ENCODE measurements around the gene TCTN1.

The TCTN1 gene

DNA sequence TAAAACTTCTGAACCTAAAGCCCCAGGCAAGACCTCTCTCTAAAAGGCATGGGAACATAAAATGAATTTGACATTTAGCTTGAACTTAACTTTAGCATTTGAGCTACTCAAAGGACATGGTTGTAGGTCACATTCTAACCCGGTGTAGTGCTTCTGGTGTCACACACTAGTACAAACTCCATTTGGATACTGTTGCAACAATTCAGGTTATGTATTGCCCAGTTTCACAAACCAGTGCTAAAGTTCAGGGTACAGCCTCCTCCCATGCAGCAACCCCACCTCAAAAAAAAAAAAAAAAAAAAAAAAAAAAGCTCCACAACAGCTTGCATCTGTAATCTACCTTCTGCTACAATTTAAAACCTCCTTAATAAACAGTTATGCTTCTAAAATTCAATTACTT is 38.6 kb upstream of the TCTN1 start:
- Histone ChIP-seq H3K36me3 (ENCODE audit: control insufficient read depth, insufficient read depth, low read length) (peaks cover 3% of the 10 kb centered on the region), H3K9me3 (ENCODE audit: control insufficient read depth, low read length) (no peaks in the 10 kb centered on the region), H3K4me3 (ENCODE audit: insufficient read depth, low read depth, low read length, poor library complexity, severe bottlenecking) (no peak overlapping the region), H3K27me3 (replicated peaks; ENCODE audit: control insufficient read depth, insufficient read depth, low read length, poor library complexity, severe bottlenecking) (no peaks in the 10 kb centered on the region), H3K27ac (ENCODE audit: insufficient read depth, low read length, poor library complexity, severe bottlenecking) (no peak overlapping the region), H3K4me1 (ENCODE audit: control insufficient read depth, insufficient read depth, low read length, poor library complexity, severe bottlenecking) (peaks cover 16% of the 10 kb centered on the region)
- DNase-seq = no peak

DNA sequence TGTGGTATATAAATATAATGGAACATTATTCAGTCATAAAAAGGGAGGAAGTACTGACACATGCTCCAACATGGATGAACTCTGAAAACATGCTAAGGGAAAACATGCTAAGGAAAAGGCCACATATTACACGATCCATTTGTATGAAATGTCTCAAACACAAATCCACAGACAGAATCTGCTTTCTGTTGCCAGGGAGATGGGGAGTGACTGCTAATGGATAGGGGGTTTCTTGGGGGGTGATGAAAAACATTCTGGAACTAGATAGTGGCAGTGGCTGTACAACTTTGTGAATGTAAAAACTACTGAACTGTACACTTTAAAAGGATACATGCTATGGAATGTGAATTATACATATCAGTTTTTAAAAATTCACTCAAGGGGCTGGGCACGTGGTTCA is 37.4 kb upstream of the TCTN1 start:
- H3K4me3 ChIP-seq (ENCODE audit: insufficient read depth, low read depth, low read length, poor library complexity, severe bottlenecking) = no peak overlapping the region
- no peaks in the 10 kb centered on the region for H3K27me3 ChIP-seq (replicated peaks; ENCODE audit: control insufficient read depth, insufficient read depth, low read length, poor library complexity, severe bottlenecking)
- H3K9me3 ChIP-seq (ENCODE audit: control insufficient read depth, low read length) = no peaks in the 10 kb centered on the region
- H3K27ac ChIP-seq (ENCODE audit: insufficient read depth, low read length, poor library complexity, severe bottlenecking) = no peak overlapping the region
- DNase-seq = no peak
- H3K4me1 ChIP-seq (ENCODE audit: control insufficient read depth, insufficient read depth, low read length, poor library complexity, severe bottlenecking) = peaks cover 22% of the 10 kb centered on the region
- peaks cover 3% of the 10 kb centered on the region for H3K36me3 ChIP-seq (ENCODE audit: control insufficient read depth, insufficient read depth, low read length)

DNA sequence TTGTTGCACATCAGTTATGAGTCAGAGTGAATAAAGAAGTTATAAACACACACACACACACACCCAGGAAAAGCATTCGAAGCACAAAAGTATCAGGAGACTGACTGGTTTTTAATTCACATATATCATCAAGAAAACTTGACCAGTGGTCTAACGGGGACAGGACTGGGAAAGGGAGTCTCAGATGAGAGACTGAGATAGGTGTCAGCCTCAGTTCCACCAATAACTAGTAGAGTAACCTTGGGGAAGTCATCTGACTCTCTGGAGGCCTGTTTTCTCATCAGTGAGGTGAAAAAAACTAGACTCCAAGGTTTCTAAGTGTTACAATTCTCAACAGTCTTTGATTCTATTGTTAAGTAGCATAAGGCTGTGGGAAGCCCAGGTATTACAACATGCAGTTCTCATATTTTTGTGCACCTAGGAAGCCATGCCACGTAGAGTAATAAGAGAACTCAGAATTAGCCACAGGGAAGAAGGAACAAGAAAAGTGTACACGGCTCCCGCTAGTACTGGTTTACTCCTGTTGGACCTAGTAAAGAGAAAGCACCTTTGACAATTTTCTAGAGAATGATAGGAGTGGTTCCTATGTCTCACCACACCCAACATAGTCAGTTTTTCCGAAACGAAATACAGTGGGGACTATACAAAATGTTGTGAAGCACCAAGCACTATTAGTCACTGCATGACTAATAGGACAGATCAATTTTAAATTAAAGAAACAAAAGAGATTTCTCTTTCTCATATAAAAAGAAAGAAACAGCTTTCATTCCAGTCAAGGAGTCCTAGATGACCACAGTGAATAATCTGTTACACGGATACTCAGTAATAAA is 35.9 kb upstream of the TCTN1 start:
- Histone ChIP-seq H3K4me1 (ENCODE audit: control insufficient read depth, insufficient read depth, low read length, poor library complexity, severe bottlenecking) (peaks cover 27% of the 10 kb centered on the region), H3K27me3 (replicated peaks; ENCODE audit: control insufficient read depth, insufficient read depth, low read length, poor library complexity, severe bottlenecking) (no peaks in the 10 kb centered on the region), H3K36me3 (ENCODE audit: control insufficient read depth, insufficient read depth, low read length) (peaks cover 3% of the 10 kb centered on the region), H3K27ac (ENCODE audit: insufficient read depth, low read length, poor library complexity, severe bottlenecking) (peak overlapping the region; percentile 76), H3K4me3 (ENCODE audit: insufficient read depth, low read depth, low read length, poor library complexity, severe bottlenecking) (no peak overlapping the region), H3K9me3 (ENCODE audit: control insufficient read depth, low read length) (no peaks in the 10 kb centered on the region)
- DNase-seq = no peak

GRCh38 chr12:110578694-110579534 is 35.0 kb upstream of the TCTN1 start:
- peaks cover 32% of the 10 kb centered on the region for H3K4me1 ChIP-seq (ENCODE audit: control insufficient read depth, insufficient read depth, low read length, poor library complexity, severe bottlenecking)

DNA sequence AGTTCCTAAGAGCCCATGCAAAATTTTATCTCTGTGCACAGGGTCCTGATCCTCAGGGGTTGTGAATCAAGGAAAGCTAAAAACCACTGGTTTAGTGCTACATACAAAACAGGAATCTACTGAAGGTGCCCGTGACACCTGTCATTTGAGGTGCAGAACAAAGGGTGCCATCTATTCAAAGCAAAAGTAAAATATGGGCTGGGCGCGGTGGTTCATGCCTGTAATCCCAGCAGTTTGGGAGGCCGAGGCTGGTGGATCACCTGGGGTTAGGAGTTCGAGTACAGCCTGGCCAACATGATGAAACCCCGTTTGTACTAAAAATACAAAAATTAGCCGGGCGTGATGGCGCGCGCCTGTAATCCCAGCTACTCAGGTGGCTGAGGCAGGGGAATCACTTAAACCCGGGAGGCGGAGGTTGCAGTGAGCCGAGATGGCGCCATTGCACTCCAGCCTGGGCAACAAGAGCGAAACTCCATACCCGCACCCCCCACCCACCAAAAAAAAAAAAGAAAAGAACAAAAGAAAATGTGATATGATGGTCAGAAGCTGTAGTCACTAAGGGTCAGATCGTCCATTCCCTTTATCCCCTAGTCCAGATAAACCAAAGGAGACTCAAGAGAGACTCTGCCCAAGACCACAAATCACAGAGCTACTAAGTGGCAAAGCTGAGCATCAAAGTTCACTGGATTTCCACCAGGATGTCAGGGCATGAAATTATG is 34.2 kb upstream of the TCTN1 start:
- Histone ChIP-seq H3K27ac (ENCODE audit: insufficient read depth, low read length, poor library complexity, severe bottlenecking) (peak overlapping the region; percentile 76), H3K4me3 (ENCODE audit: insufficient read depth, low read depth, low read length, poor library complexity, severe bottlenecking) (peak overlapping the region; percentile 0), H3K36me3 (ENCODE audit: control insufficient read depth, insufficient read depth, low read length) (no peaks in the 10 kb centered on the region), H3K9me3 (ENCODE audit: control insufficient read depth, low read length) (no peaks in the 10 kb centered on the region), H3K4me1 (ENCODE audit: control insufficient read depth, insufficient read depth, low read length, poor library complexity, severe bottlenecking) (peaks cover 40% of the 10 kb centered on the region), H3K27me3 (replicated peaks; ENCODE audit: control insufficient read depth, insufficient read depth, low read length, poor library complexity, severe bottlenecking) (no peaks in the 10 kb centered on the region)
- no peak for DNase-seq

More at GRCh38 chr12:110578694-110579534, 35.0 kb upstream of the TCTN1 start:
- H3K36me3 ChIP-seq (ENCODE audit: control insufficient read depth, insufficient read depth, low read length) = no peaks in the 10 kb centered on the region
- peak overlapping the region; percentile 76 for H3K27ac ChIP-seq (ENCODE audit: insufficient read depth, low read length, poor library complexity, severe bottlenecking)
- peak overlapping the region; percentile 0 for H3K4me3 ChIP-seq (ENCODE audit: insufficient read depth, low read depth, low read length, poor library complexity, severe bottlenecking)
- DNase-seq = peak in 1 of 3 donors; percentile 6
- H3K9me3 ChIP-seq (ENCODE audit: control insufficient read depth, low read length) = no peaks in the 10 kb centered on the region
- no peaks in the 10 kb centered on the region for H3K27me3 ChIP-seq (replicated peaks; ENCODE audit: control insufficient read depth, insufficient read depth, low read length, poor library complexity, severe bottlenecking)

GRCh38 chr12:110581931-110582275 is 32.0 kb upstream of the TCTN1 start:
- H3K36me3 ChIP-seq (ENCODE audit: control insufficient read depth, insufficient read depth, low read length) = no peaks in the 10 kb centered on the region
- peak overlapping the region; percentile 82 for H3K4me3 ChIP-seq (ENCODE audit: insufficient read depth, low read depth, low read length, poor library complexity, severe bottlenecking)
- no peaks in the 10 kb centered on the region for H3K27me3 ChIP-seq (replicated peaks; ENCODE audit: control insufficient read depth, insufficient read depth, low read length, poor library complexity, severe bottlenecking)
- H3K9me3 ChIP-seq (ENCODE audit: control insufficient read depth, low read length) = no peaks in the 10 kb centered on the region
- no peak for DNase-seq
- H3K27ac ChIP-seq (ENCODE audit: insufficient read depth, low read length, poor library complexity, severe bottlenecking) = peak overlapping the region; percentile 96
- peaks cover 46% of the 10 kb centered on the region for H3K4me1 ChIP-seq (ENCODE audit: control insufficient read depth, insufficient read depth, low read length, poor library complexity, severe bottlenecking)

DNA sequence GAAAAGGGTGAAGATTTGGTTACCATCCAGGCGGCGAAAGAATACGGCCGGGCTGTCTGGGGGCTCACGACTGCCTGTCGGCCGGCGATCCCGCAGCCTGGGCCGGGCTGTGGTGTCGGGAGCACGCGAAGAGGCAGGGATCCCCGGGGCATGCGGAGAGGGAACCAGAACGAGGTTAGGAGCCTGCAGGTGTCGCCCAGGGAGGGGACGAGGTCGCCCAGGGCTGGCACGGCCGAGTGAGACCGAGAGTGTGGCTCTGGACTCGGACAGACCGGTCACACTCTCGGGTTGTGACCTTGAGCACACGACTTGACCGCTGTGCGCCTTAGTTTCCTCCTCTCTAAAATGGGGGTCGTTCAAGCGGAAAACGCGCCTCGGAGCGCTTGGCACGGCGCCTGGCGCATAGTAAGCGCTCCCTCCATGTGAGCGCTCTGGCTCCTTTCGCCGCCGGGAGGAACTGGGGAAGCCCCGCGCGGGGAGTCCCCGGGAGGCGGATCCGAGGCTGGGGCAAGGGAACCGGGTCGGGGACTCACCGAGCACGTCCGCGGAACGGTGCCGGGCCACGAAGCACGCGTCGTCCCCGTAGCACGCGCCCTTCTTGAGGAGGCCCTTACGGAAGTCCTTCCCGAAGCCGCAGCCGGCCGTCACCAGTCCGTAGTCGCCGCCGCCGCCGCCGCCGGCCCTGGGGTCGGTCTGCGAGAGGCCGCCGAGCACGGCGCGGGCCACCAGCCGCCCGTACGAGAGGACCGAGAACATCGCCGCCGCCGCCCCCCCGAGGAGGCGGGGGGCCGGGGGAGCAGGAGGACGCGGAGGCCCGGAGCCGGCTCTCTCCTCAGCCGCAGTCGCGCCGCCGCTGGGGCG is 31.4 kb upstream of the TCTN1 start:
- peaks cover 44% of the 10 kb centered on the region for H3K4me1 ChIP-seq (ENCODE audit: control insufficient read depth, insufficient read depth, low read length, poor library complexity, severe bottlenecking)
- H3K36me3 ChIP-seq (ENCODE audit: control insufficient read depth, insufficient read depth, low read length) = no peaks in the 10 kb centered on the region
- H3K9me3 ChIP-seq (ENCODE audit: control insufficient read depth, low read length) = no peaks in the 10 kb centered on the region
- H3K27me3 ChIP-seq (replicated peaks; ENCODE audit: control insufficient read depth, insufficient read depth, low read length, poor library complexity, severe bottlenecking) = no peaks in the 10 kb centered on the region
- H3K4me3 ChIP-seq (ENCODE audit: insufficient read depth, low read depth, low read length, poor library complexity, severe bottlenecking) = peak overlapping the region; percentile 82
- peak overlapping the region; percentile 96 for H3K27ac ChIP-seq (ENCODE audit: insufficient read depth, low read length, poor library complexity, severe bottlenecking)
- DNase-seq = peak; percentile 73 to 79 (median 77)

DNA sequence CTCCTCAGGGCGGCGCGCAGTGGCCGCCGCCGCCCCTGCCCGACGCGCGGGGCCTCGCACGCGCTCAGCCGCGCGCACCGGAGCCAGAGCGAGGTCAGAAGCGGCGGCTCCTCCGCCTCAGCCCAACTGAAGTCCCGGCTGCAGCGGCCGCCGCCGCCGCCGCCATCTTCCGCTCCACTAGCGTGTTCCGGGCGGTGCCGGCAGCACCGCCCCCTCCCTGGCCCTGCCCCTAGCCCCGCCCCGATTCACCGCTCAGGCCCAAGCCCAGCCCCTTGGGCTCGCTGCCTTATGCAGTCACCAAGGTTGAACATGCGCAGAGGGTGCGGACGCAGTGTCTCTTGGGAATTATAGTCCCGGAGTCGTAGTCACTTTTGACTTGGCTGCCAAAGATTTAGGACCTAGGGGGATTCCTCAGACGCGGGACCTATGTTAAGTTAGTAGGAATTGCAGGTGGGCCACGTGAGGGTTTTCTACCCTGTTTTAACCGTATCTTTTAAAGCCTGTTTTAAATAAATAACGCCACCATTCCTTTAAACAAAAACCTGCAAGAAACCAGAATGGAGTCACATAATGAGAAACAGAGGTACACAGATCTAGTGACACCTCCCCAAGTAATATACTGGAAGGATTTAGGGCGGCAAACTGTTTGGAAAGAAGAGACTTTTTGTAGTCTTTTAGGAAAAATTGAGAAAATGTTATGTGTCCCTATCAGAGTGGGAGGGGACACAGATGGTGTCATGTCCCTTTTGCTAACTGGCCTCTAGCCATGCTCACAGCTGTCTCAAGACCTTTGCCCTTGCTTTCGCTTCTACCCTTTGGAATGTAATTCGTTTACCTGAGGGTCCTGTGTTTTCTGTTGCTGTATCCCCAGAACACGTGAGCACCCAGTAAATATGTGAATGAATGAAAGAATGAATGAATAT is 30.5 kb upstream of the TCTN1 start, which contains the start of gene PPTC7:
Gene PPTC7 (minus strand): TSS at position 182 of the 923 bp plus-strand sequence. CDS start 287 bp downstream, outside the sequence.
- no peaks in the 10 kb centered on the region for H3K27me3 ChIP-seq (replicated peaks; ENCODE audit: control insufficient read depth, insufficient read depth, low read length, poor library complexity, severe bottlenecking)
- peak; percentile 94 to 96 (median 95) for DNase-seq
- no peaks in the 10 kb centered on the region for H3K36me3 ChIP-seq (ENCODE audit: control insufficient read depth, insufficient read depth, low read length)
- peak within 1 kb of the TSS; percentile 96 for H3K27ac ChIP-seq (ENCODE audit: insufficient read depth, low read length, poor library complexity, severe bottlenecking)
- H3K9me3 ChIP-seq (ENCODE audit: control insufficient read depth, low read length) = no peaks in the 10 kb centered on the region
- H3K4me3 ChIP-seq (ENCODE audit: insufficient read depth, low read depth, low read length, poor library complexity, severe bottlenecking) = peak within 1 kb of the TSS; percentile 82
- peaks cover 44% of the 10 kb centered on the region for H3K4me1 ChIP-seq (ENCODE audit: control insufficient read depth, insufficient read depth, low read length, poor library complexity, severe bottlenecking)
